NCI-H82 (cell line): Measurements from ENCODE around the gene GAS2L3.

Experiments
- DNase-seq: peaks from one replicate; lab custom pipeline; 2025; lab: John Stamatoyannopoulos, UW

Gene GAS2L3

DNA sequence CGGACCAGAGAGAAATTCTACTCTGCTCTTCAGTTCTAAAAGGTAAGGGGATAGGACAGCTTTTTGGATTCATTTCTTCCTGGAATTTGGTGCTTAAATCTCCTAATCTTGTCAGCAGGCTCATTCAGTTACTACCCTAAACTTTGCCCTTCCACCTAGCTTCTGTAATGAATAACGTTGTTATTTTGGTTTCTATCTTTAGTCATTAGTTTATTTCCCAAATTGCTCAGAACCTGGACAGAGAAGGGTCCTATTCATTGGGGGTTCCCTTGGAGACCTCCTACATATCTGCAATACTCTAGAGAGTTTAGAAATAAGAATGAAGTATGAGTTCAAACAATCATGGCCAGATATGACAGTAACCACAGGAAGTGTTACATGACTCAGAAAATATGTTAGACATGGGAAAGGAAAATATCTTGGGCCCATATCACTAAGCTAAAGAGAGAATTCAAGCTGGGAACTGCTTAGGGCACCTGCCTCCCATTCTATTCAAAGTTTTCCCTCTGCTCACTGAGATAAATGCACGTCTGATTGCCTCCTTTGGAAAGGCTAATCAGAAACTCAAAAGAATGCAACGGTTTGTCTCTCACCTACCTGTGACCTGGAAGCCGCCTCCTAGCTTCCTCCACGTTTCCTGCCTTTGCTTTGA lies 87.9 kb downstream of the GAS2L3 start:
- DNase-seq, result no peak

DNA sequence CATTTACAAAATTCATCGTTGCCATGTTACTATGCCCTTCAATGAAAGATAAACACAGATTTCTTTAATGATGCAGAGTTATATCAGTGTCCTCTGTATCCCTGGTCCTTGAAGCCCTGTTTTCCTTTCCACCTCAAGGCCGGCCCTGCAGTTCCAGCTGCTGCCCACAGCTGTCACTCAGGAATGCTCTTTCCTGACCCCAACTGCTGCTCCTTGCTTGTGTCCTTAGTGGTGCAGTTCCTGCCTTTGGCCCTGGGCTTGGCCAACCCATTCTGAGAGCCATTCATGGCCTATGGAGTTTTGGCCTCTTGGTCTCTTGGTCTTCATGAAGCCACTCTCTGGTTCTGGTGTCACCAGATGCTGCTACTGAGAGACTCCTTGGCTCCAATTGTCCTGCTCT lies 93.1 kb downstream of the GAS2L3 start:
- DNase-seq, result no peak

DNA sequence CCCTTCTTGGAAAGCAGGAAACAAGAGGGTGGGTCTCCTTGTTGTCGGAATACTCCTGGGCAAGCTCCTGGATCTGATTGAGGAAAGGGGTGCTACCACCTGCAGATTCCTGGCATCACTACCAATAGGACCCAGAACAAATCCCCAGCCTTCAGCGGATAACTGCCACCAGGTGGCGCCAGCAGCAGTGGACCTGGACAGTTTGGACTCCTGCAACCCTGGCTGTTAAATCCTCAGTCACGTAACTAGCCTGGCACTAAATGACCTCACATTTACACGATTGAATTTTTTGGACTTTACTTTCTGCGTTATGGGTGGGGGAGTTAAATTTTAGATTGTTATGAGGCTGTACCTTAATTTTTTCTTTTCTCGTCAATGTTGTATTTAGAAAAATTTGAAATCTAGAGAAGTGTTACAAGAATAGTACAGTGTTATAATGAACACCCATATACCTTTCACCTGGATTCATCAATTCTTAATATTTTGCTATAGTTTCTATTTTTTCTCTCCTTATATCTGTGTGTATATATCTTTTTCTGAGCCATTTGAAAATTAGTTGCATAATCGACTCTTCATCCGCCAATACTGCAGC lies 95.6 kb downstream of the GAS2L3 start:
- peak; percentile 85 for DNase-seq

DNA sequence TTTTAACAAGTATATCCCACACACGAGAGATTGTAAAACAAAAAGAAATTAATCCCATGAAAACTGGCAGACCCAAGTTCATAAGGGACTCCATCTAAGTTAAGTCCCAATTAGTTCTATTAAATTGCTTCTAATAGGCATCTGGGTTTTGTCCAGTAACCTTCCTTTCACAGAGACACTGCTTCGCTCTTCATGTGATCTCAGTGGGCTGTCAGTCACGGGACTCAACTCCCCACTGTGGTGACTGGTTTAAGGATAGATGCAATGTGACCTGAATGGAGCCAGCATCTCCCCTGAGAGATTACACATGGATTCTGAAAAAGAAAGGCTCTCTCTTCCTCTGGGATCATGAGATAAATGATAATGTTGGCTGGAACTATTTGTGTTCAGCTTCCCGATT lies 96.4 kb downstream of the GAS2L3 start:
- no peak for DNase-seq

DNA sequence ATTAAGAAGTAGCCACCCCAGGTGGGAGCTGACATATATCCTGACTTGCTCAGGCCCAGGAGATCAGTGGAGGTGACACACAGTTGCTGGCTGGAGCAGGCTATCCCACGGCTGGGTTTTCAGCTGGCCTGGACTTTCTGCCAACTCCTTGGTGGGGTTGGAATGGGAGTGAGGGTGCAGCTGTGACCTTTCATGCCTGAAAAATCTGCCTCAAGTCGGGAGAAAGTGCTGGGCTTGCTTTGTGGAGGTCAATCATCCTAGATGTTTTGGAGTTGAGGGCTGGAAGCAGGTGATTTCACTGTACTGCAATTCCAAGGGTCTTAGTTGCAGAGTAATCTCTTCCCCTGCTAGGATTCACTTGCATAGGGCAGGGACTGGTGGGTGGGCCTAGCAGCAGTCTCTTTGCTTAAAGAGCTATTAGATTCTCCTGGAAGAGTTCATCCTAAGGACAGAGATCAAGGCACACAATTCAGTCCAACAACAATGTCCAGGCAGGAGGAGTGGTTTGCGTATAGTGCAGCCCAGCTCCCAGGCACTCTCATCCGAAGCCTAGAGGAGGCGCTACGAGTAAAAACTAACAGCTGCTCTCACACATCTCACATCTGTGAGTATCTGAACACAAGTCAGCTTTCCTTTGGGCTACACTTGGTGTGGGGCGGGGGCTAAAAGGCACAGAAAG lies 98.1 kb downstream of the GAS2L3 start:
- DNase-seq, result peak; percentile 53

DNA sequence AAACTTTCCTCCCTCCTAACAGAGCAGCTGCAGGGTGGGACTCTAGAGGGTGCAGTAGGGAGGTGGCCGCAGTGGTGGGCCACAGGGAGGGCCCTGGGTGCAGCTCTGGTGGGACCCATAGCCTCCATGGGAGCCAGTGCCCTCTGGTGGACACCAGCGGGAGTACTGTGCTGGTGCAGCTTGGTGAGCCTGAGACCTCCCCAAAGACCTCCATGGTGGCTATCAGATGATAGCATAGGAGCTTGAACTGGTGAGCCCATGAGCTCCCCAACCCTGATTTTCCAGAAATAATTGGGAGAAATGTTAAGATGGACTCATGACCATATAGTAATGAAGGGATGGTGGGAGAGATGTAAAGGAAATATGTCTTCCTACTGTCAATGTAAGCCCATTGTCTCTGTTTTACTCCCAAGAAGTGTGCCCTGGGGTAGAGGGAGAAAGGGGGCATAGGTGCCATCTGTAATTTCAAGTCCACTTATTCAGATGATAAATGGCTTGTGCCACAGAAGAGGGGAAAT lies 98.7 kb downstream of the GAS2L3 start:
- peak; percentile 72 for DNase-seq

DNA sequence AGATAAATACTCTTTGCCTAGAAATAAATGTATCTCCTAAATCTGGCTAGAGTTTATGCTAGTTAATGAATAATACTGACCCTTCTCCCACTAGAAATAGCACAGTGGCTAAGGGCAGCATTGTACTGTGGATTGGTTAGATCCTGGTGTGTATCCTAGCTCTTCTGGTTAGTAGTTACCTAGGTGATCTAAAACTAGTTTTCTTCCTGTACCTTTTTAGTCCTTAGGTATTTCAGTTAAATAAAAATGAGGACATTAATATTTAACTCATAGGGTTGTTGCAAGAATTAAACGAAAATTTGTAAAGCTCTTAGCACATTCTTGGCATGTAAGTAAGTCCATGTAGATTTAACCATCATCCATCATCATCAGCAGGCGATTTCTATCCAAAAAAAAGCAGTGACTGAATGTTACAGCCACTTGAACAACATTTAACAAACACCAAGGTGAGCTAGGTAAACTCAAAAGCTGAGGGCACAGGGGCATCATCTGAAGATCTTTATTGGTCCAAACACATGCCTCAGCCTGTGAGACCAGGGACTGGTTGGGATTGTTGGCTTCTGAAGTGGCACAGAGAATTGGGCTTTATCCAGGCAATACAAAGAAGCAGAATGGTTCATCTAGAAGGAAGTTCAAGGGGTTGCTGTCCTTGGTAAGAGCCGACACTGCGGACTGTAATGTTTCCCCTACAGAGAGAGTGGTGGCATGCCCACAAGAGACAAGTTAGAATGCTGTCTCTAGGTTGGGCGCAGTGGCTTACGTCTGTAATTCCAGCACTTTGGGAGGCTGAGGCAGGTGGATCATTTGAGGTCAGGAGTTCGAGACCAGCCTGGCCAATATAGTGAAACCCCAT lies 100.8 kb downstream of the GAS2L3 start:
- DNase-seq, result no peak
